SK-N-SH treated with all-trans-retinoic acid at 6 μM for 48 hours (cell line): Measurements from ENCODE around the gene FRMPD2.

Experiments
- CSDC2 ChIP-seq: fragments of 250-450 bp; sonication (Bioruptor Pico); IDR thresholded peaks from 2 replicates; pipeline ENCODE4 v1.5.0; 2020; ENCODE audit warnings: mild to moderate bottlenecking, moderate library complexity
- GLIS3 ChIP-seq: fragments of 250-450 bp; sonication (Bioruptor Pico); IDR thresholded peaks from 2 replicates; pipeline ENCODE4 v1.5.0; 2020; ENCODE audit warnings: mild to moderate bottlenecking, moderate library complexity
- ISL1 ChIP-seq: fragments of 250-450 bp; sonication (Bioruptor Pico); IDR thresholded peaks from 2 replicates; pipeline ENCODE4 v2.1.2; 2022; ENCODE audit warnings: mild to moderate bottlenecking, moderate library complexity
- OSR1 ChIP-seq: fragments of 250-450 bp; sonication (Bioruptor Pico); IDR thresholded peaks from 2 replicates; pipeline ENCODE4 v1.8.0; 2022; ENCODE audit warnings: moderate library complexity, mild to moderate bottlenecking, inconsistent platforms
- ZC3H10 ChIP-seq: fragments of 250-450 bp; sonication (Bioruptor Pico); IDR thresholded peaks from 2 replicates; pipeline ENCODE4 v1.5.1; 2021; ENCODE audit warnings: mild to moderate bottlenecking, moderate library complexity
- ZFP3 ChIP-seq: fragments of 250-450 bp; sonication (Bioruptor Pico); IDR thresholded peaks from 2 replicates; pipeline ENCODE4 v1.5.0; 2020; ENCODE audit warnings: mild to moderate bottlenecking, moderate library complexity
- ZFP30 ChIP-seq: fragments of 450-650 bp; formaldehyde crosslinking; IDR thresholded peaks from 2 replicates; pipeline ENCODE4 v1.5.0; 2022; ENCODE audit warnings: mild to moderate bottlenecking, moderate library complexity
- ZNF70 ChIP-seq: fragments of 450-650 bp; formaldehyde crosslinking; IDR thresholded peaks from 2 replicates; pipeline ENCODE4 v1.5.0; 2020; ENCODE audit warnings: mild to moderate bottlenecking, moderate library complexity

GRCh38 chr10:48195803-48196202, 78.7 kb downstream of the FRMPD2 start:
- no peak for TF ChIP-seq ZC3H10
- TF ChIP-seq CSDC2, result no peak
- no peak for TF ChIP-seq GLIS3 (CRISPR knock-in tag)
- no peak for TF ChIP-seq ZNF70 (CRISPR knock-in tag)
- TF ChIP-seq ZFP30 (CRISPR knock-in tag), result no peak
- no peak for TF ChIP-seq OSR1 (CRISPR knock-in tag)
- no peak for TF ChIP-seq ISL1
- no peak for TF ChIP-seq ZFP3 (CRISPR knock-in tag)
